Fibroblast of lung (primary cell): ENCODE measurements around the gene NECTIN3. TPM values are rescaled to one million over a fixed set of nuclear protein-coding genes. Genes with fewer than 3 reads are reported as not detected.

Experiments
- DNase-seq, 2 donors: peaks; one replicate each; pipeline versions ENCODE4 v3.0.0 to v3.0.0-alpha.2; 2010; ENCODE audit warnings: low read depth in 2 of 2
- H2AFZ ChIP-seq: 2 replicates; pipeline ENCODE4 v1.5.1; 2012; ENCODE audit warnings: low read length, control low read depth, inconsistent platforms
- H3K27ac ChIP-seq: 2 replicates; pipeline ENCODE4 v1.5.1; 2011; ENCODE audit warnings: low read length, control low read depth; ENCODE audit not compliant: insufficient read depth
- H3K27me3 ChIP-seq: 2 replicates; pipeline ENCODE4 v1.5.1; 2011; ENCODE audit warnings: mild to moderate bottlenecking, low read length; ENCODE audit not compliant: control insufficient read depth, insufficient read depth
- H3K36me3 ChIP-seq: 2 replicates; pipeline ENCODE4 v1.5.1; 2011; ENCODE audit warnings: low read length; ENCODE audit not compliant: control insufficient read depth, insufficient read depth
- H3K4me1 ChIP-seq: 2 replicates; pipeline ENCODE4 v1.5.1; 2011; ENCODE audit warnings: low read length; ENCODE audit not compliant: control insufficient read depth, insufficient read depth; ENCODE audit errors: extremely low read depth
- H3K4me2 ChIP-seq: 2 replicates; pipeline ENCODE4 v1.5.1; 2011; ENCODE audit warnings: low read length, control low read depth; ENCODE audit not compliant: insufficient read depth; ENCODE audit errors: extremely low read depth
- H3K4me3 ChIP-seq, 4 experiments: fragments of 200-600 bp in 1 of 4; sonication (generic) in 1 of 4; replicated peaks in 1 of 4; 2 replicates each; pipeline ENCODE4 v1.5.1; 2011 to 2016; ENCODE audit warnings: low read length in 4 of 4, low read depth in 3 of 4, mild to moderate bottlenecking in 3 of 4, control low read depth in 2 of 4, inconsistent platforms in 1 of 4, mixed read lengths in 1 of 4; ENCODE audit not compliant: insufficient read depth in 1 of 4; ENCODE audit errors: control extremely low read depth in 1 of 4
- H3K79me2 ChIP-seq: 2 replicates; pipeline ENCODE4 v1.5.1; 2012; ENCODE audit warnings: mild to moderate bottlenecking, low read length, inconsistent platforms; ENCODE audit not compliant: control insufficient read depth, insufficient read depth
- H3K9ac ChIP-seq: 2 replicates; pipeline ENCODE4 v1.5.1; 2011; ENCODE audit warnings: mild to moderate bottlenecking, low read length, control low read depth; ENCODE audit not compliant: insufficient read depth
- H3K9me3 ChIP-seq: 2 replicates; pipeline ENCODE4 v1.5.1; 2012; ENCODE audit warnings: low read depth, low read length; ENCODE audit not compliant: control insufficient read depth, insufficient read depth
- H4K20me1 ChIP-seq: 2 replicates; pipeline ENCODE4 v1.5.1; 2011; ENCODE audit warnings: low read length; ENCODE audit not compliant: control insufficient read depth, insufficient read depth; ENCODE audit errors: extremely low read depth
- CTCF ChIP-seq, 2 donors: IDR thresholded peaks in 1 of 2; conservative IDR thresholded peaks in 1 of 2; 1 replicate in 1 of 2; 2 replicates in 1 of 2; pipeline ENCODE4 v1.5.1; 2011 to 2012; ENCODE audit warnings: low read length in 2 of 2, control low read depth in 1 of 2, inconsistent platforms in 1 of 2, low read depth in 1 of 2, mild to moderate bottlenecking in 1 of 2
- EZH2 ChIP-seq: IDR thresholded peaks from 2 replicates; pipeline ENCODE4 v1.5.1; 2012; ENCODE audit warnings: low read length, control low read depth, mild to moderate bottlenecking; ENCODE audit errors: missing control alignments
- polyA plus RNA-seq, 2 donors: library from polyadenylated mRNA; depleted of rRNA in 1 of 2; stranded (reverse) in 1 of 2; unstranded in 1 of 2; fragments of >200 nt; gene quantifications; 2 replicates each; pipeline ENCODE4 v1.2.1, GENCODE V29; 2011 to 2012; ENCODE audit warnings: missing spikeins in 1 of 2
- total RNA-seq: library from RNA; depleted of rRNA; stranded (reverse); fragments of >200 nt; gene quantifications from 2 replicates; pipeline ENCODE4 v1.2.1, GENCODE V29; 2014

The NECTIN3 gene
- total and polyA plus RNA-seq, 2 donors (not counting 1 experiment from before 2014, with no cell fraction given): 46.9 to 58.1 TPM

- Histone ChIP-seq H3K9me3 (no peaks in the 10 kb centered on the region), H4K20me1 (no peaks in the 10 kb centered on the region), H3K4me2 (no peak overlapping the region), H3K27ac (no peak overlapping the region), H3K36me3 (no peaks in the 10 kb centered on the region), H2AFZ (no peak overlapping the region), H3K9ac (no peak overlapping the region), H3K4me1 (no peaks in the 10 kb centered on the region), H3K4me3 (no peak overlapping the region), H3K79me2 (no peaks in the 10 kb centered on the region), H3K27me3 (no peaks in the 10 kb centered on the region)
- TF ChIP-seq EZH2 (no peak), CTCF (conservative IDR thresholded peaks at IDR 0.05 in 1 of 2, IDR thresholded peaks at IDR 0.05 in 1 of 2; ENCODE audit: low read depth in 1 of 2, low read length in 2 of 2) (no peak)
- DNase-seq: no peak
Measured at GRCh38 chr3:111031538-111031937, 40.1 kb upstream of the NECTIN3 start.

GRCh38 chr3:111032677-111033076 lies 38.9 kb upstream of the NECTIN3 start:
- Histone ChIP-seq H3K4me1 (no peaks in the 10 kb centered on the region), H3K4me2 (no peak overlapping the region), H3K36me3 (no peaks in the 10 kb centered on the region), H2AFZ (no peak overlapping the region), H3K9ac (no peak overlapping the region), H3K9me3 (no peaks in the 10 kb centered on the region), H3K27ac (no peak overlapping the region), H3K27me3 (no peaks in the 10 kb centered on the region), H3K4me3 (no peak overlapping the region), H3K79me2 (no peaks in the 10 kb centered on the region), H4K20me1 (no peaks in the 10 kb centered on the region)
- TF ChIP-seq EZH2: no peak
- no peak for TF ChIP-seq CTCF (conservative IDR thresholded peaks at IDR 0.05 in 1 of 2, IDR thresholded peaks at IDR 0.05 in 1 of 2; ENCODE audit: low read depth in 1 of 2, low read length in 2 of 2)
- DNase-seq: no peak

- H3K9me3 ChIP-seq: no peaks in the 10 kb centered on the region
- no peaks in the 10 kb centered on the region for H3K79me2 ChIP-seq
- no peaks in the 10 kb centered on the region for H4K20me1 ChIP-seq
- no peaks in the 10 kb centered on the region for H3K36me3 ChIP-seq
- no peak overlapping the region for H3K4me2 ChIP-seq
- H3K4me3 ChIP-seq: no peak overlapping the region
- no peak overlapping the region for H2AFZ ChIP-seq
- no peak overlapping the region for H3K27ac ChIP-seq
- no peak for TF ChIP-seq CTCF (conservative IDR thresholded peaks at IDR 0.05 in 1 of 2, IDR thresholded peaks at IDR 0.05 in 1 of 2; ENCODE audit: low read depth in 1 of 2, low read length in 2 of 2)
- no peak for TF ChIP-seq EZH2
- no peaks in the 10 kb centered on the region for H3K4me1 ChIP-seq
- H3K9ac ChIP-seq: no peak overlapping the region
- no peaks in the 10 kb centered on the region for H3K27me3 ChIP-seq
- DNase-seq: no peak
Measured at GRCh38 chr3:111033470-111034050, 38.1 kb upstream of the NECTIN3 start.
